Dermis microvascular lymphatic vessel endothelial cell (primary cell): ENCODE measurements around the gene FRYL. TPM values are rescaled to one million over a fixed set of nuclear protein-coding genes. Genes with fewer than 3 reads are reported as not detected.
"Not testable (repeated sequence)": the region's sequence is repeated elsewhere in the genome, so short reads cannot be mapped to it uniquely, and the experiment has no call there.

Experiments used
- DNase-seq, 2 donors: peaks; one replicate each; pipeline versions ENCODE4 v3.0.0 to v3.0.0-alpha.2; 2010; ENCODE audit warnings: low read depth in 2 of 2
- total RNA-seq: library from RNA; depleted of rRNA; stranded (reverse); fragments of >200 nt; gene quantifications from 2 replicates; pipeline ENCODE4 v1.2.1, GENCODE V29; 2014

FRYL gene
- 57.4 and 71.6 TPM in 2 replicates for total RNA-seq

- DNase-seq, result peak; percentile 99 to 100
Observed at GRCh38 chr4:48779998-48780864, at the start of gene FRYL. Gene FRYL (minus strand): TSS chr4:48780279. CDS start chr4:48634410, 145,869 bp downstream.

GRCh38 chr4:48827622-48828021 is 47.5 kb upstream of the FRYL start:
- DNase-seq, result no peak

GRCh38 chr4:48821431-48821830 is 41.4 kb upstream of the FRYL start:
- not testable (repeated sequence) for DNase-seq

- DNase-seq, result no peak
Observed at GRCh38 chr4:48816971-48817370, 36.9 kb upstream of the FRYL start.

GRCh38 chr4:48816297-48816696 is 36.2 kb upstream of the FRYL start:
- DNase-seq, result not testable (repeated sequence)

- DNase-seq, result no peak
Observed at GRCh38 chr4:48815483-48815882, 35.4 kb upstream of the FRYL start.

GRCh38 chr4:48813964-48814363 is 33.9 kb upstream of the FRYL start:
- DNase-seq, result no peak

GRCh38 chr4:48812866-48813265 is 32.8 kb upstream of the FRYL start:
- no peak for DNase-seq

GRCh38 chr4:48804584-48805301 is 24.7 kb upstream of the FRYL start:
- DNase-seq, result peak; percentile 42 to 63

- DNase-seq, result peak in 1 of 2 donors; percentile 18
Observed at GRCh38 chr4:48801016-48801715, 21.1 kb upstream of the FRYL start.

GRCh38 chr4:48800155-48800554 is 20.1 kb upstream of the FRYL start:
- DNase-seq, result not testable (repeated sequence)

GRCh38 chr4:48799157-48799556 is 19.1 kb upstream of the FRYL start:
- peak in 1 of 2 donors; percentile 9 for DNase-seq

GRCh38 chr4:48798117-48798516 is 18.0 kb upstream of the FRYL start:
- DNase-seq, result no peak

- DNase-seq, result no peak
Observed at GRCh38 chr4:48796927-48797679, 17.0 kb upstream of the FRYL start.

- DNase-seq, result no peak
Observed at GRCh38 chr4:48796191-48796926, 16.3 kb upstream of the FRYL start.

- no peak for DNase-seq
Observed at GRCh38 chr4:48795108-48795507, 15.0 kb upstream of the FRYL start.

GRCh38 chr4:48792348-48793006 is 12.4 kb upstream of the FRYL start:
- DNase-seq, result no peak

- no peak for DNase-seq
Observed at GRCh38 chr4:48791313-48791712, 11.2 kb upstream of the FRYL start.

- no peak for DNase-seq
Observed at GRCh38 chr4:48790561-48790960, 10.5 kb upstream of the FRYL start.

GRCh38 chr4:48787056-48787455 is 7.0 kb upstream of the FRYL start:
- DNase-seq, result no peak
